Measurements from ENCODE around the gene HDAC10.

The HDAC10 gene

DNA sequence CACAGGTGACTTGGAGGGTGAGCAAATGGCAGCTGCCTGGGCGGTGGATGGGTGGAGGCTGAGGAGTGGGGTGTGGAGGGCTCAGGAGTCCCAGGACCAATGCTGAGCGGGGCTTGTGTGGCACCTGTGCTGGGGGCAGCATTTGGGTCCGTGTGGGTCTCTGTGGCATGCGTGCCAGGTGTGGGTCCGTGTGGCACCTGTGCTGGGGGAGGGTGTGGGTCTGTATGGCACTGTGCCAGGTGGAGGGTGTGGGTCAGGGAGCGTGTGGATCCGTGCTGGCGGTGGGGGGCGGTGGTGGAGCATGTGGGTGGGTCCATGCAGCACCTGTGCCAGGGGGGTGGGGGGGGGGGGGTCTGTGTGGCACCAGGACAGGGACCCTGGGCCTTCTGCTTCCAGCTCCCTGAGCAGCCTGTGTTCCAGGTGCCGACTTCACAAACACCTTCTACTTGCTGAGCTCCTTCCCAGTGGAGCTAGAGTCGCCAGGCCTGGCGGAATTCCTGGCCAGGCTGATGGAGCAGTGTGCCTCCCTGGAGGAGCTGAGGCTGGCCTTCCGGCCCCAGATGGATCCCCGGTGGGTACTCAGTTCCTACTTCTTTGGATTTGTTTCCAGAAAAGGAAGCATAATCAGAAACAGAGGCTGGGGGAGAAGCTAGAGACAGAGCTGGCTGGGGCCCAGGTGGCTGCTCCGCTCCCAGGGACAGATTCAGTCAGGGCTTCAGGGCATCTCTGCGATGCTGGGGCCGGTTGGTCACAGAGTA, 35.6 kb downstream of the HDAC10 start:
- Histone ChIP-seq H3K4me1 (ENCODE audit: control insufficient read depth in 1 of 2, insufficient read depth in 2 of 2, low read length in 2 of 2) (peaks cover 0 to 9% of the 10 kb centered on the region in 2 donors), H3K27me3 (ENCODE audit: low read depth, low read length) (no peaks in the 10 kb centered on the region), H3K27ac (ENCODE audit: low read length) (no peak overlapping the region), H3K4me3 (ENCODE audit: low read depth in 1 of 2, low read length in 2 of 2) (no peak overlapping the region), H3K9me3 (ENCODE audit: control insufficient read depth in 1 of 2, low read length in 2 of 2) (no peaks in the 10 kb centered on the region), H3K36me3 (ENCODE audit: control insufficient read depth in 1 of 2, insufficient read depth in 2 of 2, low read length in 2 of 2) (peaks cover 32 to 78% of the 10 kb centered on the region in 2 donors)

DNA sequence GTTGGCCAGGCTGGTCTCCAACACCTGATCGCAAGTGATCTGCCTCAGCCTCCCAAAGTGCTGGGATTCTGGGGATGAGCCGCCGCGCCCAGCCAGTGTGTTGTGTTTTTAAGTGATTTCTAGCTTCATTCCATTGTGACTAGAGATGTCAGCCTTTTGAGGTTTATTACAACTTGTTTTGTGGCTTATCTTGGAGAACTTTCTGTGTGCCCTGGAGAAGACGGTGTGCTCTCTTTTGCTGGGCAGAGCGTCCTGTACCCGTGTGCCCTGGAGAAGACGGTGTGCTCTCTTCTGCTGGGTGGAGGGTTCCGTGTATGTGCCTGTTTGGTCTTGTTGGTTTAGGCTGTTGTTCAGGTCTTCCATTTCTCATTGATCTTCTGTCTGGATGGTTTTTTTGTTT, 37.8 kb downstream of the HDAC10 start:
- H3K36me3 ChIP-seq (ENCODE audit: control insufficient read depth in 1 of 2, insufficient read depth in 2 of 2, low read length in 2 of 2): peaks cover 33 to 75% of the 10 kb centered on the region in 2 donors

DNA sequence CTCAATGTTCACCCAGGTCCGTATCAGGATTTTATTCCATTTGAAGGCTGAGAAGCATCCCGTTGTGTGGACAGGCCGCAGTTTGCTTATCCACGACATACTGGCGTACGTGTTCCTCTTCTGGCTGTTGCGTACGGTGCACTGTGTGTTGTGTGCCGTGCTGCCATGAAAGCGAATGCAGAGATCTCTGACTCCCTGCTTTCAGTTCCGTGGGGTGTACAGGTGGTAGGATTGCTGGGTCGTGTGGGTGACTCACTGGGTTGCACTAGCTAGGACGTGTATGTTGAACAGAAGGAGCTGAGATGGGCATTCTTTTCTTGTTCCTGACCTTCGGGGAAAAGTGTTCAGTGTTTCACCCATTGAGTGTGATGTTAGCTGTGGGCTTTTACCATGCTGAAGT, 39.9 kb downstream of the HDAC10 start:
- Histone ChIP-seq H3K9me3 (ENCODE audit: control insufficient read depth in 1 of 2, low read length in 2 of 2) (no peaks in the 10 kb centered on the region), H3K36me3 (ENCODE audit: control insufficient read depth in 1 of 2, insufficient read depth in 2 of 2, low read length in 2 of 2) (peaks cover 30 to 61% of the 10 kb centered on the region in 2 donors), H3K4me1 (ENCODE audit: control insufficient read depth in 1 of 2, insufficient read depth in 2 of 2, low read length in 2 of 2) (peaks cover 0 to 16% of the 10 kb centered on the region in 2 donors), H3K27me3 (ENCODE audit: low read depth, low read length) (no peaks in the 10 kb centered on the region), H3K4me3 (ENCODE audit: low read depth in 1 of 2, low read length in 2 of 2) (no peak overlapping the region), H3K27ac (ENCODE audit: low read length) (no peak overlapping the region)

More for the DNA sequence above, 37.8 kb downstream of the HDAC10 start:
- Histone ChIP-seq H3K27ac (ENCODE audit: low read length) (no peak overlapping the region), H3K4me3 (ENCODE audit: low read depth in 1 of 2, low read length in 2 of 2) (no peak overlapping the region), H3K9me3 (ENCODE audit: control insufficient read depth in 1 of 2, low read length in 2 of 2) (no peaks in the 10 kb centered on the region), H3K4me1 (ENCODE audit: control insufficient read depth in 1 of 2, insufficient read depth in 2 of 2, low read length in 2 of 2) (peaks cover 0 to 8% of the 10 kb centered on the region in 2 donors), H3K27me3 (ENCODE audit: low read depth, low read length) (no peaks in the 10 kb centered on the region)

DNA sequence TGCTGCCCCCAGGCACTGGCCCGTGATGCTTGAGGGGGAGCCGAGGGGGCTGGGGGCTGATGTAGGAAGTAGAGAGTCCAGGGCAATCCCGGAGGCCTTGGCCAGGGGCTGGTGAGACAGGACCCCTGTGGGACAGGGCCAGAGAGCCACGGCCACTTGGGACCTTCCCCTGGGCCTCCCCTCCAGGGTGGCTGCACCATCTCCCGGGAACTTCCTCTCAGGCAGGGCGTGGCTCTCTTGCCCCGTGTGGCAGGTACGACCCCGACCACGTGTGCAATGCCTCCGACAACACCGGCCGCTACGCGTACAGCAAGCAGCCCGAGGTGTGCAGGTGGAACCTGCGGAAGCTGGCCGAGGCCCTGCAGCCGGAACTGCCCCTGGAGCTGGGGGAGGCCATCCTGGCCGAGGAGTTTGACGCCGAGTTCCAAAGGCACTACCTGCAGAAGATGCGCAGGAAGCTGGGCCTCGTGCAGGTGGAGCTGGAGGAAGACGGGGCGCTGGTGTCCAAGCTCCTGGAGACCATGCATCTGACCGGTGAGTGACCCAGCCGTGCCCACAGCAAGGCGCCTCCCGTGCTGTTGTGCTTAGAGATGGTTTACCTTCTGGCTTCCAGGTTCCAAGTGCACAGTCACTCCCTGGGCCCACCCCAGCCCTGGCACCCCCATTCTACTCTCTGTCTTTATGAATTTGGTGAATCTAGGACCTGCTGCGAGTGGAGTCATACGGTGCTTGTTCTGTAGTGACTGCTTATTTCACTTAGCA, 40.5 kb downstream of the HDAC10 start:
- Histone ChIP-seq H3K4me1 (ENCODE audit: control insufficient read depth in 1 of 2, insufficient read depth in 2 of 2, low read length in 2 of 2) (peaks cover 0 to 17% of the 10 kb centered on the region in 2 donors), H3K27me3 (ENCODE audit: low read depth, low read length) (no peaks in the 10 kb centered on the region), H3K27ac (ENCODE audit: low read length) (no peak overlapping the region), H3K9me3 (ENCODE audit: control insufficient read depth in 1 of 2, low read length in 2 of 2) (no peaks in the 10 kb centered on the region), H3K4me3 (ENCODE audit: low read depth in 1 of 2, low read length in 2 of 2) (no peak overlapping the region), H3K36me3 (ENCODE audit: control insufficient read depth in 1 of 2, insufficient read depth in 2 of 2, low read length in 2 of 2) (peaks cover 30 to 55% of the 10 kb centered on the region in 2 donors)

DNA sequence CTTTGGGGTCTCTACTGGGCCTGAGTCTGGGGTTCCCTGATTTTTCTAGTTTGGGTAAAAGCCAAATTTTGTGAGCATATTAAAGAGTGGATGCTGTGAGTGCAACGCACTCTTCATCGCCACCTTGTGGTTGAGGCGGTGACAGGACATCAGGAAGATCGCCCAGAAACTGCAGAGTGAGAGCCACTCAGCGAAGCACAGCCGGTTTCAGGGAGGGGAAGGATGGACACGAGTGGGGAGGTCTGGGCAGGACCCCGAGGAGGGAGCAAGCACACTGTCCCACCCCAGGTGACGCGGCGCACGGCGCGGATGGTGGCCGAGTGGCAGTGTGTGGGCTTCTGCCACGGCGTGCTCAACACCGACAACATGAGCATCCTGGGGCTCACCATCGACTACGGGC, 41.2 kb downstream of the HDAC10 start:
- Histone ChIP-seq H3K27me3 (ENCODE audit: low read depth, low read length) (no peaks in the 10 kb centered on the region), H3K4me3 (ENCODE audit: low read depth in 1 of 2, low read length in 2 of 2) (no peak overlapping the region), H3K4me1 (ENCODE audit: control insufficient read depth in 1 of 2, insufficient read depth in 2 of 2, low read length in 2 of 2) (peaks cover 0 to 17% of the 10 kb centered on the region in 2 donors), H3K36me3 (ENCODE audit: control insufficient read depth in 1 of 2, insufficient read depth in 2 of 2, low read length in 2 of 2) (peaks cover 27 to 50% of the 10 kb centered on the region in 2 donors), H3K27ac (ENCODE audit: low read length) (no peak overlapping the region), H3K9me3 (ENCODE audit: control insufficient read depth in 1 of 2, low read length in 2 of 2) (no peaks in the 10 kb centered on the region)

DNA sequence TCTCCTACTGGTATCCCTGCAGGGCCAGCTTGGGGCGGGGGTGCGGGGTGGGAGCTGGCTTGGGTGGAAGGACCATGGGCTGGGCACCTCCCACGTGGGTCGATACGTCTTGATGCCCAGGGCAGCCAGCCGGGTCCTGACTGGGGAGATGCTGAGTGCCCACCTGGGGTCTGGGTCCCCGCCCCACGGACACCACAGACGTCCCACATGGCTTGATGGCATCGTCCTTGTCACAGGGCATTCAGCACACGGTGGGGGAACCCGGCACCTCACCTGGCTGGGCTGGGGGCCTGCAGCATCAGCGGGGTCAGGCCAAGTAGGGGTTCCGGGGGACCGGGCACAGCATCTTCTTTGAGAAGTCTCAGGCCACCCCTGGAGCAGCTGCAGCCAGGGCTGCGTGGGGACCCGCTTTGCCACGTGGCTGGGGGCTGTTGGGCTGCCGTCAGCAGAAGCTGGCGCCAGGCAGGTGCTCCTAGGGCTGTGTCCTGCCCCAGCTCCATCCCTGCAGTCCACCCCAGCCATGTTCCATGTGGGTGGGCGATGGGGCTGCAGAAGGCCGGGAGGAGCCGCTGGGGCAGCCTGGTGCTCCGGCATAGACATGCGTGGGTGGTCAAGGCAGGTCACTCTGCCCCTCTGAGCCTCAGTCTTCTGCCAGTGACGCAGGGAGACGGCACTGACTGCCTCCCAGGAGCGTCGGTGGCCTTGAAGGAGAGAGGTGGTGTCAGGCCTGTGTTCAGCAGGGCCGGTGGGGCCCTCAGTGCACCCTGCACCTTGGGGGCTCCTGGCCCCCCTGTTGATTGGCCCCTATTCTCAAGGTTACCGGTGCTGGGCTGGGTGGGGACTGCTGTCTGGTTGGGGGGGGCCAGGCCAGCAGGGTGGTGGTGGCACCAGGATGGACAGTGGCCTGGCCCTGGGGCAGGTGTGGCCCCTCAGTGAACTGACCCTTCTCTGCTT, 41.8 kb downstream of the HDAC10 start:
- H3K36me3 ChIP-seq (ENCODE audit: control insufficient read depth in 1 of 2, insufficient read depth in 2 of 2, low read length in 2 of 2): peaks cover 25 to 46% of the 10 kb centered on the region in 2 donors

DNA sequence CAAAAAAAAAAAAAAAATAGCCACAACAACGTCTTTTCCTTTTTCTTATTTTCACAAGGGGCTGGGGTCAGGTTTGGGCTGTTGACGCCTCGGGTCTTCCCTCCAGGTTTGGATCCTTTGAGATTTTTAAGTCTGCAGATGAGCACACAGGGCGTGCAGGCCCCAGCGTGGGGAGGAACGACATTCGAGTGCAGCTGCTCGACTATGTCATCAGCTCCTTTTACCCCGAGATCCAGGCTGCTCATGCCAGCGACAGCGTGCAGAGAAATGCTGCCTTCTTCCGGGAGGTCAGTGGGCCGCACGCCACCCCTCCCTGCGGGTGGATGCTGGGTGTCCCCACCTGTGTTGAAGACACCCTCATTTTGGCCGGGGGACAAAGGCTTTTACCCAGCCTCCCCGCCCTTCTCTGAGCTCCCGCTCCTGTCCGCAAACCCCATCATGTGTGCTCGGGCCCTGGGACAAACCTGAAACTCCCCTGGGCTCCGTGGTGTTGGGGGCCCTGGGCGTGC, 42.6 kb downstream of the HDAC10 start:
- no peak overlapping the region for H3K27ac ChIP-seq (ENCODE audit: low read length)
- no peaks in the 10 kb centered on the region for H3K27me3 ChIP-seq (ENCODE audit: low read depth, low read length)
- no peak overlapping the region for H3K4me3 ChIP-seq (ENCODE audit: low read depth in 1 of 2, low read length in 2 of 2)
- no peaks in the 10 kb centered on the region for H3K9me3 ChIP-seq (ENCODE audit: control insufficient read depth in 1 of 2, low read length in 2 of 2)
- H3K4me1 ChIP-seq (ENCODE audit: control insufficient read depth in 1 of 2, insufficient read depth in 2 of 2, low read length in 2 of 2): peaks cover 0 to 17% of the 10 kb centered on the region in 2 donors
- peaks cover 24 to 47% of the 10 kb centered on the region in 2 donors for H3K36me3 ChIP-seq (ENCODE audit: control insufficient read depth in 1 of 2, insufficient read depth in 2 of 2, low read length in 2 of 2)

More for the DNA sequence above, 41.8 kb downstream of the HDAC10 start:
- no peak overlapping the region for H3K4me3 ChIP-seq (ENCODE audit: low read depth in 1 of 2, low read length in 2 of 2)
- H3K27ac ChIP-seq (ENCODE audit: low read length): no peak overlapping the region
- no peaks in the 10 kb centered on the region for H3K9me3 ChIP-seq (ENCODE audit: control insufficient read depth in 1 of 2, low read length in 2 of 2)
- H3K4me1 ChIP-seq (ENCODE audit: control insufficient read depth in 1 of 2, insufficient read depth in 2 of 2, low read length in 2 of 2): peaks cover 0 to 17% of the 10 kb centered on the region in 2 donors
- H3K27me3 ChIP-seq (ENCODE audit: low read depth, low read length): no peaks in the 10 kb centered on the region

DNA sequence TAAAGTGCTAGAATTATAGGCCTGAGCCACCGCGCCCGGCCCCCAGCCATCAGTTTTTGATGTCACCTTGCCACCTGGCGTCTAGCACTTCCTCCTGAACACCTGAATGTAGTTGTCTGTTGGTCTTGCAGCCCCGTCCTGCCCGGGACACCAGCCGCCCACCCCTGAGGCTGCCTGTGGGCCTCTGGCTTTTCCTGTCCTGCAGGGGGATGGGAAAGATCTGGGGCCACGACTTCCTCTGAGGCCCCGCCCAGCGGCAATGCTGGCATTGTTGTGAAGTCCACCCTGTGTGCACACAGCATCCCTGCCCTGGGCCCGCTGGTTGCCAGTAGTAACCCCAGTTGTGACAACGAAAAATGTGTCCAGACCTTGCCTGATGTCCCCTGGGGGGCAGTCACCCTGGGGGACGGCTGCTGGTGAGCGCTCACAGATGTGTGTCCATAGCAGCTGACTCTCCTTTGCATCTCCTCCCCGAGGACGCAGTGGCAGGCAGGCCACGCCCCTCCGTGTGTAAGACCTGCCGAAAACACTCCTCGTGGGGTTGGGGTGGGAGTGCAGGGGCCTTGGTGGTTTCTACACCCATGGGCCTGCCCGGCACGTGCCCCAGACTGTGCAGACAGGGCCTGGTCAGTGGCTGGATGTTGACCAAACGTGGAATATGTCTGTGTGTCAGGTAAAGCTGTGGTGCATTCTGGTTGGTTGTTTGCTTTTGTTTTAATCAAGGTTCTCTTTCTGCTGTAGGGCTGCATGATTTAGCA, 43.5 kb downstream of the HDAC10 start:
- peaks cover 0 to 20% of the 10 kb centered on the region in 2 donors for H3K4me1 ChIP-seq (ENCODE audit: control insufficient read depth in 1 of 2, insufficient read depth in 2 of 2, low read length in 2 of 2)
- no peaks in the 10 kb centered on the region for H3K27me3 ChIP-seq (ENCODE audit: low read depth, low read length)
- no peak overlapping the region for H3K27ac ChIP-seq (ENCODE audit: low read length)
- no peaks in the 10 kb centered on the region for H3K9me3 ChIP-seq (ENCODE audit: control insufficient read depth in 1 of 2, low read length in 2 of 2)
- H3K36me3 ChIP-seq (ENCODE audit: control insufficient read depth in 1 of 2, insufficient read depth in 2 of 2, low read length in 2 of 2): peaks cover 15 to 43% of the 10 kb centered on the region in 2 donors
- no peak overlapping the region for H3K4me3 ChIP-seq (ENCODE audit: low read depth in 1 of 2, low read length in 2 of 2)

DNA sequence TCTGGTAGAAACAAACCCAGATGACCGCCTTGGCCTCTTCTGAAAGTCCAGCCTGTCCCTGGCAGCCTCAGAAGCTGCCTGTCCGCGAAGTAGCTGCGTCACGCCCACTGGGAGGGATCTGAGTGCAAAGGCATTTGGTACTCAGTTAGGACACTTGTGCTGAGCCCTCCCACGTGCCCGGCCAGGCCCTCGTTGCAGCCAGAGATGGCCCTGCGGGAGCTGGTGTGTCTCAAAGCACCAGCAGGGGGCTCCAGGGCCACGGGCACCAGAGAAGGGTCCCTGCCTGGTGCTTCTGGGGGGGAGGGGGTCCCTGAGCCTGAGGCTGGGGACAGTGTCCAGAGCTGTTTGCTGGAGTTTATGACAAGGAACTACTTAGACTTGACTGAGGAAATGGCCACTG, 44.5 kb downstream of the HDAC10 start:
- no peaks in the 10 kb centered on the region for H3K27me3 ChIP-seq (ENCODE audit: low read depth, low read length)
- H3K9me3 ChIP-seq (ENCODE audit: control insufficient read depth in 1 of 2, low read length in 2 of 2): no peaks in the 10 kb centered on the region
- no peak overlapping the region for H3K4me3 ChIP-seq (ENCODE audit: low read depth in 1 of 2, low read length in 2 of 2)
- no peak overlapping the region for H3K27ac ChIP-seq (ENCODE audit: low read length)
- peaks cover 4 to 30% of the 10 kb centered on the region in 2 donors for H3K4me1 ChIP-seq (ENCODE audit: control insufficient read depth in 1 of 2, insufficient read depth in 2 of 2, low read length in 2 of 2)
- H3K36me3 ChIP-seq (ENCODE audit: control insufficient read depth in 1 of 2, insufficient read depth in 2 of 2, low read length in 2 of 2): peaks cover 10 to 35% of the 10 kb centered on the region in 2 donors

DNA sequence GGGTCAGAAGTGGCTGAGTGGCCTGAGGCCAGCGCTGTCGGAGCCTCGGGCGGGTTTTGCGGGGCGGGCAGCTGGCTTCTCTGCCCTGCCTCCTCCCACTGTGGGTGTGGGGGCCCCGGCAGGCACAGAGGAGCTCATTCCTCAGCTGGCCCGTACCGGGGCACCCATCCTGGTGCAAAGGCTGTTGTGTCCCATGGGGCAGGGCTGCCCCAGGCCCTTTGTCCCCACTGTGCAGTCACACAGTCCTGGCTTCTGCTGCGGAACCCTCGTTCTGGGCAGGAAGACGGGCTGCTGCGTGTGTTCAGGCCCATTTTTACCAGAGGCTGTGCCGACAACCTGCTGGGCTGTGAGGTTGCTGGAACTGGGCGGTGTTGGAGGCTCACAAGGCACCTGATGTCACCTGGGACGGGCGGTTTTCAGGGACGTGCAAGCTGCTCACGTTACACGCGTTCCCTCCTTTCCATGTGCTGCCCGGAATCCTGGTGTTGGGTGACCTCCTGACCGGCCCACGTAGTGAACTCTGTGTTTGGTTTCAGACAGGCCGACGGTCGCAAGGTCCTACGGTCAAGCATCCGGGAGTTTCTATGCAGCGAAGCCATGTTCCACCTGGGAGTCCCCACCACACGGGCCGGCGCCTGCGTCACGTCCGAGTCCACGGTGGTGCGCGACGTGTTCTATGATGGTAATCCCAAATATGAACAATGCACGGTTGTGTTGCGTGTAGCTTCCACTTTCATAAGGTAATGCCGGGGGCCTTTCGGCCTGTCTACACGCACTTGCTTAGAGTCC, 45.1 kb downstream of the HDAC10 start:
- no peaks in the 10 kb centered on the region for H3K27me3 ChIP-seq (ENCODE audit: low read depth, low read length)
- H3K4me3 ChIP-seq (ENCODE audit: low read depth in 1 of 2, low read length in 2 of 2): no peak overlapping the region
- H3K27ac ChIP-seq (ENCODE audit: low read length): no peak overlapping the region
- H3K4me1 ChIP-seq (ENCODE audit: control insufficient read depth in 1 of 2, insufficient read depth in 2 of 2, low read length in 2 of 2): peaks cover 4 to 30% of the 10 kb centered on the region in 2 donors
- H3K9me3 ChIP-seq (ENCODE audit: control insufficient read depth in 1 of 2, low read length in 2 of 2): no peaks in the 10 kb centered on the region
- peaks cover 6 to 30% of the 10 kb centered on the region in 2 donors for H3K36me3 ChIP-seq (ENCODE audit: control insufficient read depth in 1 of 2, insufficient read depth in 2 of 2, low read length in 2 of 2)

Data from muscle layer of duodenum (tissue), 2 donors.